K562 treated with DMSO at 1 percent for 48 hours (cell line): ENCODE measurements around the gene CLEC4C. TPM values are rescaled to one million over a fixed set of nuclear protein-coding genes. Genes with fewer than 3 reads are reported as not detected.

ENCODE experiments used
- total RNA-seq: library from RNA; unstranded; fragments of 300-600 nt; gene quantifications from 2 replicates; pipeline ENCODE4 v1.2.3, GENCODE V29; 2022; ENCODE audit warnings: low replicate concordance; ENCODE audit errors: extremely low read depth

Gene CLEC4C
- not detected in 2 replicates for total RNA-seq

GRCh38 chr12:7747246-7747645, at the start of gene CLEC4C:
CLEC4C (minus strand) TSS chr12:7747375; CDS start chr12:7747348, 27 bp downstream.

GRCh38 chr12:7788884-7789528, 41.8 kb upstream of the CLEC4C start, which contains the start of gene NANOG:
NANOG (plus strand) TSS chr12:7789402; CDS start chr12:7789615, 213 bp downstream.

DNA sequence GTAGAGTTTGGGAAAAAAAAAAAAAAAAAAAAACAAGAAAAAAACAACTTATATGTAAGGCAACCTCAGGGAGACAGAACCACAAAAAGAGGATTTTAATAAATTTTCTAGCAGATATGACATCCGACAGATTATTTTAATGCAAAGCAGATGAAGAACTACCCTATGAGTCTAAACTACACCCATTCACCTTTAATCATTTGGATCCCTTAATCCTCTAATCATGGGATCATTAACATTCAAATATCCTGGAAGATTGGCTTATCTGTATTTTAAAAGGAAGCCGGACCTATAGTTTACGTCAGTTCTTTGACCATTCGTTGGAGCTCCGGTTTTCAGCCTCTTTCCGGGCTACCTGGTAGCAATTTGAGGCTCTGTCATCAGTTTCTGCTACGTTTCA, 36.0 kb downstream of the CLEC4C start, which contains the start of gene DPPA3:
TSS of gene DPPA3 (plus strand) at position 301 of the 400 bp plus-strand sequence. CDS start 138 bp downstream, outside the sequence.

GRCh38 chr12:7695566-7696197, 51.5 kb downstream of the CLEC4C start, which contains the start of gene GDF3:
GDF3 (minus strand) TSS chr12:7695775; CDS start chr12:7695728, 47 bp downstream.

Other genes starting within 250 kb of the CLEC4C start
- not detected in 2 replicates for gene CD163, start 243.6 kb downstream of the CLEC4C start, total RNA-seq
- gene APOBEC1, start 81.5 kb downstream of the CLEC4C start, total RNA-seq = not detected in 2 replicates
- gene GDF3, start 51.6 kb downstream of the CLEC4C start, total RNA-seq = not detected in 2 replicates
- gene DPPA3, start 35.9 kb downstream of the CLEC4C start, total RNA-seq = not detected in 2 replicates
- not detected in 2 replicates for gene NANOGNB, start 17.8 kb upstream of the CLEC4C start, total RNA-seq
- gene NANOG, start 42.0 kb upstream of the CLEC4C start, total RNA-seq = not detected in 2 replicates
- gene SLC2A14, start 125.5 kb upstream of the CLEC4C start, total RNA-seq = not detected in 2 replicates
- not detected in 2 replicates for gene SLC2A3, start 188.8 kb upstream of the CLEC4C start, total RNA-seq